Activated T-helper 1 cell treated with anti-CD3 and anti-CD28 coated beads, Interleukin-12 subunit alpha, Interleukin-12 subunit beta, Interleukin-2, Interleukin-4 antibody, amounts not matched to agents 30 ng/mL and 10 ng/mL and 1 ng/mL, durations not matched to agents 14 hours and 24 hours and 36 hours (primary cell): ENCODE measurements around the gene GLIS1. TPM values are rescaled to one million over a fixed set of nuclear protein-coding genes. Genes with fewer than 3 reads are reported as not detected.
"Not testable (repeated sequence)": the region's sequence is repeated elsewhere in the genome, so short reads cannot be mapped to it uniquely, and the experiment has no call there.

Experiments used
- DNase-seq: peaks from one replicate; pipeline ENCODE4 v3.0.0; 2021; ENCODE audit warnings: low spot score
- H3K27ac Mint-ChIP-seq: one replicate; pipeline ENCODE4 v1.8.0; 2021; ENCODE audit warnings: mild to moderate bottlenecking, mixed read lengths
- H3K27me3 Mint-ChIP-seq: one replicate; pipeline ENCODE4 v1.8.0; 2022; ENCODE audit warnings: mild to moderate bottlenecking, moderate library complexity, mixed read lengths; ENCODE audit not compliant: insufficient read depth
- H3K36me3 Mint-ChIP-seq: one replicate; pipeline ENCODE4 v1.8.0; 2021; ENCODE audit warnings: low read depth, mixed read lengths
- H3K4me1 Mint-ChIP-seq: one replicate; pipeline ENCODE4 v1.8.0; 2021; ENCODE audit warnings: low read depth, mixed read lengths
- H3K4me3 Mint-ChIP-seq: one replicate; pipeline ENCODE4 v1.8.0; 2021; ENCODE audit warnings: mild to moderate bottlenecking, moderate library complexity, mixed read lengths
- H3K9me3 Mint-ChIP-seq: one replicate; pipeline ENCODE4 v1.8.0; 2021; ENCODE audit warnings: mixed read lengths
- intact Hi-C: fragments of 100-400 bp; cut with micrococcal nuclease; formaldehyde crosslinking; loops from one replicate; pipeline ENCODE4 v1.15.1; 2024
- total RNA-seq: library from RNA; stranded (reverse); gene quantifications from 2 replicates; pipeline ENCODE4 v1.2.3, GENCODE V29; 2022

Gene GLIS1
- total RNA-seq, 1 donor from 2014 or later, result 0.05 TPM

DNA sequence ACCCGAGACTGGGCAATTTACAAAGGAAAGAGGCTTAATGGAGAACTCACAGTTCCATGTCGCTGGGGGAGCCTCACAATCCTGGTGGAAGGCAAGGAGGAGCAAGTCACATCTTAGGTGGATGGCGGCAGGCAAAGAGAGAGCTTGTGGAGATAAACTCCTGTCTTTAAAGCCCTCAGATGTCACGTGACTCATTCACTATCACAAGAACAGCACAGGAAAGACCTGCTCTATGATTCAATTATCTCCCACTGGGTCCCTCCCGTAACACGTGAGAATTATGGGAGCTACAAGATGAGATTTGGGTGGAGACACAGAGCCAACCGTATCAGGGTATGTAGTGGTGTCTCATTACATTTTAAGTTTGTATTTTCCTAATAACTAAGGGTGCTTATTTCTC, 21.5 kb upstream of the GLIS1 start:
- intact Hi-C loops, result loop anchor here (10.0 kb wide), 1 partner anchor 184 kb away; the partner anchor contains the start of genes IFT25 and LRRC42
- H3K36me3 Mint-ChIP-seq, H3K4me3 Mint-ChIP-seq: not testable (repeated sequence)

DNA sequence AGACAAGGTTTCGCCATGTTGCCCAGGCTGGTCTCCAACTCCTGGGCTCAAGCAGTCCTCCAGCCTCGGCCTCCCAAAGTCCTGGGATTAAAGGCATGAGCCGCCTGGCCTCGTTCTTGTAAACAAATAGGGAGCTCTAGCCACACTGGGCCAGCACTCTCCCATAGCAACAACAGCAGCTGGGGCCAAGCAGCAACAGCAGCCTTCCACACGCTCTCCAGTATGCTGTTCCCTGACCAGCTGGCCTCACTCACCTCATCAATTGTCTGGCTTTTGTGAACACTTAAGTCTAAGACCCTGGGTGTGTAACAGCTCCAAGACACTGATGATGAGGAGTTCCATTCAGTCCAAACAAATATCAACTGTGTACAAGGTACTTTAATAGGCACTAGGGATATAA, 16.9 kb upstream of the GLIS1 start:
- Mint-ChIP-seq H3K4me3 (no peak overlapping the region), H3K27me3 (no peaks in the 10 kb centered on the region), H3K9me3 (no peaks in the 10 kb centered on the region), H3K4me1 (peaks cover 5% of the 10 kb centered on the region), H3K27ac (no peak overlapping the region), H3K36me3 (peaks cover 2% of the 10 kb centered on the region)
- intact Hi-C loops, result no loop called here
- DNase-seq, result no peak

More for the DNA sequence above, 21.5 kb upstream of the GLIS1 start:
- not testable (repeated sequence) for DNase-seq, H3K27ac Mint-ChIP-seq, H3K27me3 Mint-ChIP-seq, H3K4me1 Mint-ChIP-seq, H3K9me3 Mint-ChIP-seq

DNA sequence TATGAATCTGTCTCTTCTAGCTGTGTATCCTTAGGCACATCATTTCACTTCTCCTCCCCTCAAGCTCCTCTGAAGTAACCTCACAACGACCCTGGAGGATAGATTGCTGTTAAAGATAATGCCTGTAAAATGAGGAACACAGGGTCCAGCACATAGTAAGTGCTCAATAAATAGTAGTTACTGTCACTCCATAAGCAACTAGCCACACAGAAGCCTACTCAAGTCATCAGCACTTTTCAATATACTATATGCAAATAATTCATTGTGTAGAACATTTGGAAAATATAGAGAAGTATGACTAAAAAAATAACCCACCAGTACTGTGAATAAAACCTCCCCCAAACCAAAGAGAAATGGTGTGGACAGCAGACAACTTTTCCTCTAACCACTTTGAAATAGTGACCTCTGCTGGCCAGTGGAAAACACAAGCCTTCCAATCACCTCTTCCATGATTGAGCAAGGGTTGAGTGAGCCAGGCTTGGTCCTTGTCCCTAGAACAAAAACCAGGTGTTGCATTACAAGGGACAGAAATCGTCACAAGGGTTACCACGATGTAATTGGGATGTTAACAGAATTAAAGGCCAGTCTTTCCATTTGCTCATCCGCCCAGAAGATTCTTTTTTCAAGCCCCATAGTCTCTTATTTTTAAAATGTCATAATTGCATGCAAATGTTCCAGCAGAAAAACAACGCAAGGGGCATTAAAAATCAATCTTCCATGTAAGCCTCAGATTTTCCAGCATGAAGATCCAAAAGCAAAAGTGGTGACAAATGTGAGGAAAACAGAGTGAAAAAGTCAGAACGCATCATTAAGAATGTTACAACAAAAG, 15.7 kb upstream of the GLIS1 start:
- no peak overlapping the region for H3K27ac Mint-ChIP-seq
- peaks cover 5% of the 10 kb centered on the region for H3K4me1 Mint-ChIP-seq
- H3K36me3 Mint-ChIP-seq, result no peaks in the 10 kb centered on the region

DNA sequence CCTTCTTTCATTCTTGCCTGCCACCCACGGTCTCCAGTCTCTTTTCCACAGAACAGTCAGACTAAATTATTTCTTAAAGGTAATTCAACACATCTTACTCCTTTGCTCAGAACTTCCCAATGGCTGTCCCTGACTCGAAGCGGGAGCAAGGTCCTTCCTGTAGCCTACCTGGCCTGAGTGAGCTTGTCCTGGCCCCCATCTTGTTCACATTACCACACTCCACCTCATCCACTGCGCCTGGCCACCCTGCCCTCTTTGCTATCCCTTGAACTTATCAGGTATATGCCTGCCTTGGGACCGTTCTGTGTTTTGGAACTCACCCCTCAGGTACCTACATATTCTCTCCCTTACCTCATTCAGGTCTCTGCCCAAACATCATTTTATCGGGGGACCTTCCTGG, 13.3 kb upstream of the GLIS1 start:
- no peak for DNase-seq
- Mint-ChIP-seq H3K4me1 (peaks cover 5% of the 10 kb centered on the region), H3K9me3 (no peaks in the 10 kb centered on the region), H3K27me3 (peaks cover 9% of the 10 kb centered on the region), H3K27ac (peak overlapping the region; percentile 4), H3K36me3 (no peaks in the 10 kb centered on the region), H3K4me3 (no peak overlapping the region)
- intact Hi-C loops, result no loop called here

More for the DNA sequence above, 15.7 kb upstream of the GLIS1 start:
- H3K9me3 Mint-ChIP-seq, result no peaks in the 10 kb centered on the region
- intact Hi-C loops, result loop anchor here (1.0 kb wide), 1 partner anchor 269 kb away; no protein-coding TSS in a partner anchor
- H3K27me3 Mint-ChIP-seq, result peaks cover 4% of the 10 kb centered on the region
- no peak overlapping the region for H3K4me3 Mint-ChIP-seq
- DNase-seq, result no peak

DNA sequence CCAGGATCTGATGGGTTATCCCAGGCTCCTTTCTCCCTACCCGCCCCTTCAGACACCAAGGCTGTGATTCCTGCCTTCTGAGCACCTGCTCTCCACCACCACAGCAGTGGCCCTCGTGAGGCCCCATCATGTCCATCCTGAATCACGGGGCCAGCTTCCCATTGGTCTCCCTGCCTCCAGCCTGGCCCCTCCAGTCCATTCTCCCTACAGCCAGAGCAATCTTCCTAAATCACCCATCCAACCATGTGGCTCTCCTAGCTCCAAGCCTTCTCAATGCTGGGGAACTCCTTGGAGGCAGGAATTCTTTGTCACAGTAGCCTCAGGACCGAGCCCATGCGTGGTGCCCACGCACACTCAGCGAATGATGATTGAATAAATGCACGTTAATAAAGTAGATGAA, 8.9 kb upstream of the GLIS1 start:
- Mint-ChIP-seq H3K9me3 (peaks cover 6% of the 10 kb centered on the region), H3K27me3 (peaks cover 32% of the 10 kb centered on the region), H3K4me1 (peaks cover 5% of the 10 kb centered on the region), H3K36me3 (no peaks in the 10 kb centered on the region), H3K4me3 (no peak overlapping the region), H3K27ac (no peak overlapping the region)
- no peak for DNase-seq
- intact Hi-C loops, result no loop called here

DNA sequence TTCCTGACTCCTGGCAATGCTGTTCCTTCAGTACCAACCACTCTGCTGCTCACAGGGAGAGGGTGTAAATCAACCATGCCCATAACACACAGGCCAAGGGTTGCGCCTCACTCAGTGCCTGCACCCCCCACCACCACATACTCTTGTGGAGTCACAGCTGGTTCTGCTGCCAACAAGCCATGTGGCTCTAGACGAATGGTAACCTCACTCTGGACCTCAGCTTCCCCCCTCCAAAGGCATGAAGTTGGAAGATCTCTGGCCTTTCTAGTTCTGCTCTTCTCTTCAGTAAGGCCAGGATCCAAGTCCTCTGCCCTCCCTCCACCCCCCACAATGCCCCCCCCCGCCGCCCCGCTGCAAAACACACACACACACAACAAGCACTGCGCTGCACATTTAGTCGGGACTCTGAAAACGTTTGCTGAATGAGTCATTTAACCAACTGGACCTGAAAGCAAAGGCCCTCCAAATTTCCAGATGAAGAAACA, 1.7 kb upstream of the GLIS1 start:
- intact Hi-C loops, result no loop called here
- H3K4me3 Mint-ChIP-seq, result peak overlapping the region; percentile 22
- peaks cover 57% of the 10 kb centered on the region for H3K27me3 Mint-ChIP-seq
- peaks cover 9% of the 10 kb centered on the region for H3K9me3 Mint-ChIP-seq
- H3K4me1 Mint-ChIP-seq, result no peaks in the 10 kb centered on the region
- H3K27ac Mint-ChIP-seq, result no peak overlapping the region
- peaks cover 2% of the 10 kb centered on the region for H3K36me3 Mint-ChIP-seq
- no peak for DNase-seq

DNA sequence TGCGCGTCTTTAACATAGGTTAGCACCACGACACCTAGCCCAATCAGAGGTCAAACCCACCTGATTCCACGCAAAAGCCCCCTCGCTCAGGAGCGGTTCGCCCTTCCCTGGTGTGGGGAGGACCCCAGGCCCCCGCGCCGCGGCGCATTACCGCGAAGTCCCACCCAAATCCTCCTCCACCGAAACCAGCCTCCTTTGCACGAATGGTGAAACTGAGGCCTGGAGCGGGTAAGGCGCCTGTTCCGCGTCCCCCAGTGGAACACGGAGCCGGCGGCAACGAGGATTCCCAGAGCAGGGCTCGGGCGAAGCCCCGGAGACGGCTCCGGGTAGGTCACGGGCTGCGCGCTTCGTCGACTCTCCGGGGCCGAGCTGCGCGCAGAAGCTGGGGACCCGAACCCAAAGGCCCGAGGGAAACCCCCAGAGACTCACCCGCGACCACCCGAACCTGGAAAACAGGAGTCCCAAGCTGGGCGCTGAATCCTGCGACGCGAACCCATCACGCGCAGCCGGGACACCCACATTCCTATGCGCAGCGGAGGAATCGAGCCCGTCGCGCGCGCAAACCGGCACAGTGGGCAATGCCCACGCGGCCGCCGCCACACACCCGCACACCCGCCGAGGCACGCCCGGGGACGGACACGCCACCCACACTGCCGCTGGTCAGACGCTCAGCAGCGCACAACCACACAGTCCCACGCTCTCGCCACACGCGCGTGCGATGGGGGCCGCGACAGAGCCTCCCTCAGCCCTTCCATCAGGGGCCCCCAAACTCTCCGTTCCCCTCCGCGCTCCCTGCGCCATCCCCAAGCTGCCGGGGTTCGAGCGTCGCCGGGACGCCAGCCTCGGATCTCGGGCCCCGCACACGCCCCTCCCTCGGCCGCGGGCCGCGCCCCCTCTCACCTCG, 507 bp downstream of the GLIS1 start:
- Mint-ChIP-seq H3K4me3 (peak overlapping the region; percentile 26), H3K36me3 (peaks cover 2% of the 10 kb centered on the region), H3K4me1 (no peaks in the 10 kb centered on the region), H3K9me3 (peaks cover 9% of the 10 kb centered on the region), H3K27me3 (peaks cover 64% of the 10 kb centered on the region), H3K27ac (no peak overlapping the region)
- no peak for DNase-seq
- intact Hi-C loops, result loop anchor here (1.0 to 2.0 kb wide), 2 partner anchors 28 to 99 kb away; no protein-coding TSS in a partner anchor

DNA sequence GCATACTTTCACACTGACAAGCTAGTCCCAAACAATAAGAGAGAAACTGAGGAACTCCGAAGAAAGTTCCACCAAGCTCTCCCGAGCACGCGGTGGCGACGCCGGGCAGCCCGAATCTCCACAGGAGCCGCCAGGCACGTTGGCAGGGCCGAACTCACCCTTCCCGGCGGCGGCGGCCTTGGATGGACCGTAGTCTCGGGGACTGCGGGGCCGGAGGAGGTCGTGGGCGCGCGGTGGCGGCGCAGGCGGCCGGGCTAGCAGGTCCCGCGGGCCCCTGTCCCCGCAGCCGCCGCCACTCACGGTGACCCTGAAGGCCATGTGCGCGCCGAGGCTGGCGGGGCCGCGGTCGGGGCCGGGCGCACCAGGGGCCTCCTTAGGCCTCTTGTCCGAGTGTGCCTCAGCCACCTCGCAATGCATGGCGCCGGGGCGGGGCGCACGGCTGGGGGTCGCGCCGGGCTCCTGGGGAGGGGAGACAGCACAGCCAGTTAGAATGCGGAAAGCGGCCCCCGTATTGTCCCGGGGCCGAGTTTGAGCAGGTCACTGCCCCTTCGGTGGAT, 1.2 kb downstream of the GLIS1 start:
- Mint-ChIP-seq H3K27me3 (peaks cover 62% of the 10 kb centered on the region), H3K9me3 (peaks cover 1% of the 10 kb centered on the region), H3K36me3 (peaks cover 2% of the 10 kb centered on the region), H3K27ac (no peak overlapping the region), H3K4me3 (peak overlapping the region; percentile 26), H3K4me1 (no peaks in the 10 kb centered on the region)
- intact Hi-C loops, result loop anchor here (2.0 kb wide), 1 partner anchor 29 kb away; no protein-coding TSS in a partner anchor
- no peak for DNase-seq

DNA sequence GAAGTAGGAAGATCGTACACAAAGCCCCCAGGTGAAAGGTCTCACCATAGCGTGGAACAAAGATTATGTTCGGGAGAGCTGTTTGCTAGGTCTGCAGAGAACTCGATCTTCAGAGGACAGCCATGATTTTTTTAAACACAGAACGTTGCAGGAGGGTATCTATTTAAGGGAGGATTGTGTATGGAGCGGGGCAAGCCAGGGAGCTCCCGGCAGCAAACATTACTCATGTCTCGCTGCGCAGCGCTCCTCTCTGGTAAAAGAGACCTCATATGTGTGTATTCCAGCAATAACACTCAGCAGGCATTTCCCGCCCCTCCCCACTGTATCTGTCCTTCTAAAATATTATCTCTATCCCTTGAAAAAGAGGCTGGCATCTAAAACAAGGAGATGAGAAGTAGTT, 2.7 kb downstream of the GLIS1 start:
- H3K4me3 Mint-ChIP-seq, result no peak overlapping the region
- no peaks in the 10 kb centered on the region for H3K4me1 Mint-ChIP-seq
- intact Hi-C loops, result no loop called here
- H3K9me3 Mint-ChIP-seq, result no peaks in the 10 kb centered on the region
- peaks cover 64% of the 10 kb centered on the region for H3K27me3 Mint-ChIP-seq
- no peak overlapping the region for H3K27ac Mint-ChIP-seq
- H3K36me3 Mint-ChIP-seq, result no peaks in the 10 kb centered on the region
- DNase-seq, result no peak

DNA sequence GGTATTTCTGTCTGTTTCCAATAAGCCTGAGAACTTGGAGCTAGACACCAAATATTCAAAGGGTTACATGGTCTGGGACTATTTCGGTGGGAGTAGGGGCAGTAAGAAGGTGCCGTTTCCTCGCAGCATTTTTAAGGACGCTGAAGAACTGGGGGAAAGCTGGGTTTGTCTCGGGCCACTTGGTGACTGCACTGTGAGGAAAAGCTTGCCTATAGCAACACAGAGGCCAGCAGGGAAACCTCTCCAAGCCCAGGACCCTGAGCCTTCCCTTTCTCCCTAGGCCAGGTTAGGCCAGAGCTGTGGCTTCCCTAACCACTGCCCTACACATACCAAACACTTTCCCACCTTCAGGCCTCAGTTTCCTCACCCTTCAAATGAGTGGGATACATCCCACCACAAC, 3.3 kb downstream of the GLIS1 start:
- DNase-seq, result no peak
- intact Hi-C loops, result no loop called here
- Mint-ChIP-seq H3K4me3 (no peak overlapping the region), H3K9me3 (no peaks in the 10 kb centered on the region), H3K4me1 (no peaks in the 10 kb centered on the region), H3K36me3 (no peaks in the 10 kb centered on the region), H3K27ac (no peak overlapping the region), H3K27me3 (peaks cover 61% of the 10 kb centered on the region)

DNA sequence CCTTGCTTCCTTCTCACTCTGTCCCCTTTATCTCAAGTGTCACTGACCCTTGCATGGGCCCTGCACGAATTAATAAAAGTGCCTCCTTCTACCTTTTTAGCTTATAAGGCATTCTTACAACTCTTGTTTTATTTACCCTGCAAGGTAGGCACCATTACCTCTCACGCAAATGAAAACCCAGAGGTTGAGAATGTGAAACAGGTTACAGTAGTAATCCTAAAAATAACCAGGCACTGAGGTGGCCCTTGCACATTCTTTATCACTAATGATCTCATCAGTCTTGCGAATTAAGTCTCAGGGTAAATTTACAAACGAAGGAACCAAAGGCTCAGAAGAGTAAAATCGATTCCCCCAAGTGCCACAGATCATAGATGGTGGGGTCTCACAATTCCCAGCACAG, 3.7 kb downstream of the GLIS1 start:
- DNase-seq, result no peak
- intact Hi-C loops, result no loop called here
- H3K27ac Mint-ChIP-seq, result no peak overlapping the region
- H3K36me3 Mint-ChIP-seq, result no peaks in the 10 kb centered on the region
- H3K9me3 Mint-ChIP-seq, result no peaks in the 10 kb centered on the region
- peaks cover 58% of the 10 kb centered on the region for H3K27me3 Mint-ChIP-seq
- no peaks in the 10 kb centered on the region for H3K4me1 Mint-ChIP-seq
- no peak overlapping the region for H3K4me3 Mint-ChIP-seq

DNA sequence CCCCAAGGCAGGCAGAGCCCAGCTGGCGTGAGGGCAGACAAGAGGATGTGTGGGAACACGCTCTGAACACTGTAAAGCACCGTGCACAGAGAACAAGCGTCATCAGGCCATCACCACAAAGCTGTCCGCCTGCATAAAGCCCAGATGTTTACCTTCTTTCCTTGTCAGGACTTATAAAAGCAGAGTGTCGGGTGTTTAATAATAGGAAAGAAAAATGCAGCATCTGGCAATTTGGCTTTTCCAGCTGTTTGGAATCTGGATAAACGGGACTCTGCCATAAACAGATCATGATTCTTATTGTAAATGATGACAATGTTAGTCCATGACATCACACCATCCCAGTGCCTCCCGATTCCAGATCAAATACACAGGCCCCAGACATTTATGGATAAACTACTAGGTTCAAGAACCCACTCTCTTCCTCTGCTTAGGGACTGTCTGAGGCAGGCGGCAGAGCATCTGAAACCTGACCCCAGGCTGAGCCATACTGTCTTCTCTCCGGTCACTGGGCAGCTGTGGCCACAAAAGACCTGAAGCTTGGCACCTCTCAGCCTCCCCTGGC, 4.2 kb downstream of the GLIS1 start:
- Mint-ChIP-seq H3K36me3 (no peaks in the 10 kb centered on the region), H3K9me3 (no peaks in the 10 kb centered on the region), H3K4me1 (no peaks in the 10 kb centered on the region), H3K27ac (no peak overlapping the region), H3K4me3 (no peak overlapping the region), H3K27me3 (peaks cover 53% of the 10 kb centered on the region)
- intact Hi-C loops, result no loop called here
- no peak for DNase-seq
